HG03159 (cell line): ENCODE results near the gene L1CAM.

Experiments used
- ATAC-seq: cut with Tn5 transposase; IDR thresholded peaks from one replicate; pipeline ENCODE4 v1.9.1; 2021; ENCODE audit warnings: mild to moderate bottlenecking, moderate library complexity; ENCODE audit not compliant: unreplicated experiment

L1CAM gene

DNA sequence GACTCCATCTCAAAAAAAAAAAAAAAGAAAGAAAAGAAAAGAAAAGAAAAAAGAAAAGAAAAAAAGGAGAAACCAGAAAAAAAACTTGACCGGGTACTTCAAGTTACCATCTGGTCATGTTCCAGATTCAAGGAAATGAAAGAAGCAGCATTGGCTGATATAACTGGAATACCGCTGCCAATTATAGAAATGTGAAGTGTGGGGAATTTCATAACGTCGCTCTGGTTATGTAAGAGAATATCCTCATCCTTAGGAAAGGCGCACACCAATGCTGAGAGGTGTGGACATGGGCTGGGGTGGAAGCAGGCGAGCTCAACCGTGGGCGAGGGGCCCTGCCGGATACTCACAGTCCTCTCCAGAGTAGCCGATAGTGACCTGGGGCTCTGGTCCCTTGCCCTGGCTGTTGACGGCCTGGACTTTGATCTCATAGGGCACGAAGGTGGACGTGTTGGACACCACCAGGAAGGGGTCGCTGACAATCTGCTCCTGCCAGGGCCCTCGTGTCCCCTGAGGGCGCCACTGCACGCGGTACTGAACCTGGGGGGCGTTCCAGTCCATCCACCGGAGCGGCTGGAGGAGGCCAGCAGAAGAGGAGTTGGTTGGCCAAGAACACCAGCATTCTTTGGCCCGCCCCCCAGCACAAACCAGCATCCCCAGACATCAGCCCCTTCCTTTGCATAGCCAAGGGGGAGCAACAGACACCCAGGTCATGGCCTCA, 19.5 kb downstream of the L1CAM start:
- ATAC-seq: no peak

DNA sequence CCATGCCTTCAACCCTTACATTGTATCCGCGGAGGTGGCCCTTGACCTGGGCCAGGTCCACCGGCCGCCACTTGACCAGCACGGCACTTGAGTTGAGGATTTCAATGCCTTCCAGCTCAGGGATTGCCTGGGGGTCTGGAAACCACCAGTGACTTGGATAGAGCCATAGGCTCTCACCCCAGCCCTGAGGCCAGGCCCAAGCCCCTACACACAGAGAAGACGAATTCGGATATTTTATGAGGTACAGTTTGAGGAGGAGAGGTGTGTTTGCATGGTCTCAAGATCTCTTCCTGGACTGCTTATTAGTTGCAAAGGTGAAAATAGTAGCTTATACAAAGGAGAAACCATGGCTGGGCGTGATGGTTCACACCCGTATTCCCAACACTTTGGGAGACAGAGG, 20.3 kb downstream of the L1CAM start:
- no peak for ATAC-seq

DNA sequence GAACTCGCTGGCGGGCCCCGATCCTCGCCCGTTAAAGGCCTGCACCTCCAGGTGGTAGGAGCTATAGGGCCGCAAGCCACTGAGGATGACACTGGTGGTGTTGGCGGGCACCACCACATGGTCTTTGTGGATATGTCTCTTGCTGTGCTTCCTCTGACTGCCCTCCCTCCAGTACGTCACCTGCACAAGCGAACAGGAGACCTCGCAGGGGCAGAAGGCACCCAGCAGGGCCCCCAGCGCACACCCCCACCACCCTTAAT, 20.7 kb downstream of the L1CAM start:
- no peak for ATAC-seq

DNA sequence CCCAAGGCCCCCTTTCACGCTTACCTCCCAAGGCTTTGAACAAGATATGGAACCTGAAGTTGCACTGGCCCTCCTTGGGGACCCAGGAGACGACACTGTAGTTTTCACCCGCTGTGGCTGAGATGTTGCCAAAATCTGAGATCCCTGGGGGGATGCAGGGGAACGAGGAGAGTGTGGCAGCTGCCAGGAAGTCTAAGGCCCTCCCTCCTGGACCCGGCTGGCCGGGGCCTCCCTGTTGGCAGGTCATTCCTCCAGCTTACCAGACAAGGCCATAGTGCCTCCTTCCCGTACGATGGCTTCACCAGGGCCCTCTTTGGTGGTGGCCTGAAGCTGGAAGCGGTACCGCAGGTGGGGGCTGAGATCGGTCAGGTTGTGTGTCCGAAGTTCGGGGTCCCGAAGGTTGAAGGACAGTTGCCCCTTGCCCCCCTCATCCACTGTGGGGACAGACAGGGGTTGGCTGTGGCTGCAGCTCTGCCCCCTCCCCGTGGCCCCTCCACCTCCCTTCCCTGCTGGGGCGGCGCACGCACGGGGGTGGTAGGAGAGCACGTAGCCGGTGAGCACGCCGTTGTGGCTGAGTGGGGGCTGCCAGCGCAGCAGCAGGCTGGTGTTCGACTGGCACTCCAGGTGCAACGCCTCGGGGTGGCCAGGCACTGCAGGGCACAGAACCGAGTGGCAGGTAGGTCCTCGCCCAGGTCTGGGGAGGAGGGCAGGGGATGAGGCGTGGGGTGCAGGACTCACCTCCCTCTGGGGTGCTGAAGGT, 21.2 kb downstream of the L1CAM start:
- ATAC-seq: no peak

DNA sequence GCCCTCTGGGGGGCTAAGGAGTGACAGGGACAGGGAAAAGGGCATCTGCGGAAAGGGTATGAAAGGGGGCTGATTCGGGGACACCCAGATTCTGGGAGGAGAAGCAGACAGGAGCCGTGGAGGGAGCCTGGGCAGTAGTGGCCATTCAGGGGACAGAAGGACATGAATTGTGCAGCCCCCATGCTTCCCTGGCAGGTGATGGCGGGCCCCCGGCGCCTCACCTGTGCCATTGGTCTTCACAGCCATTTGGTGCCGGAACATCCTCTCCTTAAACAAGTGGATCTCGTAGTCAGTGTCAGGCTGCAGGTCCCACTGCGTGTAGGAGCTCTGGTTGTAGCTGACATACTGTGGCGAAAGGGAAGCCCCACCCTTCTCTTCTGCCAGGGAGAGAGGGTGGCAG, 21.9 kb downstream of the L1CAM start:
- no peak for ATAC-seq

DNA sequence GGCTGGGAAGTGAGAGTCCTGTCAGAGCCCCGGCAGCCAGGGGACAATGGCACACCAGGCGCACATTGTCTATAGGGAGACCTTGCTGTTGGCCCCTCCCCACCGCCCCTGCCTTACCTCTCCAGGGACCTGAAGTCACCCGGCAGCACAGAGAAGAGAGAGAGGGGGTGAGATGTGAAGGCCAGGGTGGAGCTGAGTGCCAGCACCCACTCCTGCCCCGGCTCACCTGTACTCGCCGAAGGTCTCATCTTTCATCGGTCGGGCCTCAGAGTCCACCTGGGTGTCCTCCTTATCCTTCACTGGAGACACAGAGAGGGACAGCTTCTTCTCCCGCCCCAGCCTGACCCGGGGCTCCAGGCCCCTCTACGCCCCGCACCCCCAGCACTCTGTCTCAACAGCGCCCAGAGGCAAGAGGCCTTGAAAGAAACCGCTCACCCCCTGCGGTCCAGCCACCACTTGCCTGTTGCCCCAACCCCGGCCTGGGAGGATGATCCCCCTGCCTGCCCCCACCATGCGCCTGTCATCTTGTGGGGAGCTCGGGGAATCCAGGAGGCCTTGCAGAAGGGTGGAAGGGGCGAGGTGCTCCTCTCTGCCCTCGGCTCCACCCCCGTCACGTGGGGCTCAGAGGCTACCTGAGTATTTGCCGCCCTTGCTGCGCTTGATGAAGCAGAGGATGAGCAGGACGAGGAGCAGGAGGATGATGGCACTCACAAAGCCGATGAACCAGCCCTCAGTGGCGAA, 22.6 kb downstream of the L1CAM start:
- no peak for ATAC-seq

DNA sequence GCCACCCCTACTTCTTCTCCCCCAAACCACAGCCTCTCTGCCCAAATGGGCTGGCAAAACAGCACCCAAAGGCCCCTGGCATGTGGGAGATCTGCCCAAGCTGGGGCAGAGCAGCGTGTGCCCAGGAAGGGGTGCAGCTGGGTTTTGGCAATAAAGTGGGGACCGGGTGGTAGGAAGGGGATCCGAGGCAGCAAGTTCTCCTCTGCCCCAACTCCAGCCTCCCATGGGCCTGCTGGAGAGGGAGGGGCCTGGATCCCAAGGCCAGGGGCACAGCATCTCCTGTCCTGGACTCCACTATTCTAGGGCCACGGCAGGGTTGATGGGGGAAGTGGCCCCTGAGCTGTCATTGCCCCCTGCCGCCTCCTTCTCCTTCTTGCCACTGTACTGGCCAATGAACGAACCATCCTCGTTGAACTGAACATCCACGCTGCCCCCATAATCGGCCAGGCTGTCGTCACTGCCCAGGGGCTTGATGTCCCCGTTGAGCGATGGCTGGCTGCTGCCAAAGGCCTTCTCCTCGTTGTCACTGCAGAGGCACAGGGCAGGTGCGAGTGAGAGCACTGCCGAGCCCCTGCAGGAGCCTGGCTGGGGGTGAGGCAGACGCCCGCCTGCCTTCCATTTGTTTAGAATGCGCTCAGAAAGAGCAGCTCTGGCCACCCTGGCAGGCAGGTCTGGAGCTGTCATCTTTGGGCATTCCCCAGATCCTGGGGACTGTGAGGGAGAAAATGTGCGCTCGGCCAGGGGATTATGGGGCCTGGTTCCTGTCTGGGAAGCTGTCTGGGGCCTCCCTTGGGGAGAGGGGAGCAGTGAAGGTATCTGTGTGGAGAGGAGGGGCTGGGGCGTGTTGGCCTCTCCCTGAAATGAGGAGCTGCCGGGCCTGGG, 23.4 kb downstream of the L1CAM start:
- no peak for ATAC-seq

DNA sequence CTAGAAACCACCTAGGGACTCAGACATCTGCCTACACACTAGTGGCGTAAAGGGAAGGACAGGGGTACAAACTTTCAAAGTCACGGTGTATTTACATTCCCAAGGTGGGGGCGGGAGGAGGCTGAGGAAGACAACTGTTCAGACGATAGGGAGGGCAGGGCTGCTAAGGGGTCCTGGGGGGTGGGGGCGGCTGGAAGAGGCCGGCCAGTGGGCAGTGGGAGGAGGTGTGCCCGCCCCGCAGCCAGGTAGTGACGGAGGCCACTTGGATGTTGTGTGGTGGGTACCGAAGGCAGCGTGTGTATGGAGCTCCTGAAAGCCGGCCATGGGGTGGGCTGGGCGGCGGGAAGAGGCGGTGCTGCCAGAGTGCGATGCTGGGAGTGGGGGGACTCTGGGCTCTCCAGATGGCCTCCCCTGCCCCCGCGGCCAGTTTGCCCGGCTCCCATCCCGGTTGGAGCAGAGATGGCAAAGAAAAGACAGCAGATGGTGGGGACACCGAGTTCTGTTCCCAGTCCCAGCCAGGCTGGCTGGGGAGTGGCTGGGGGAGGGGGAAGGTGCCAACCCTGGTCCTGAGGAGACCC, 24.2 kb downstream of the L1CAM start:
- ATAC-seq: no peak

DNA sequence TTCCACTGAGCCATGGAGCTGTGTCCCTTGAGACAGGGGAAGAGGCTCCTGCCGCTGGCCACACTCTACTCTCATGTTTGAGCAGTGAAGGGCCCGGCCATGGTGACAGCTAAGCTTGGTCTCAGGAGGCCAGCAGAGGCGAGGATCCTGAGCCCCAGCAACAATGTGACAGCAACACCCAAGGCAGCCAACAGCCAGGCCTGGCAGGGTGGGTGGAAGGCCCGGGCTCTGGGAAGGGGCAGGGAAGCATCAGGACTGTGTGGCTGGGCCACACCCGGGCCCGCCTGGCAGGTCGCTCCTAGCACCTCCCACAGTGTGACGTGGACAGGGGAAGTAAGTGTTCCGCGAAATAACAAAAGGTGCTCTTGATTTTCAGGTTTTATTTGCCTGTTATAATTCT, 24.8 kb downstream of the L1CAM start:
- ATAC-seq: no peak

DNA sequence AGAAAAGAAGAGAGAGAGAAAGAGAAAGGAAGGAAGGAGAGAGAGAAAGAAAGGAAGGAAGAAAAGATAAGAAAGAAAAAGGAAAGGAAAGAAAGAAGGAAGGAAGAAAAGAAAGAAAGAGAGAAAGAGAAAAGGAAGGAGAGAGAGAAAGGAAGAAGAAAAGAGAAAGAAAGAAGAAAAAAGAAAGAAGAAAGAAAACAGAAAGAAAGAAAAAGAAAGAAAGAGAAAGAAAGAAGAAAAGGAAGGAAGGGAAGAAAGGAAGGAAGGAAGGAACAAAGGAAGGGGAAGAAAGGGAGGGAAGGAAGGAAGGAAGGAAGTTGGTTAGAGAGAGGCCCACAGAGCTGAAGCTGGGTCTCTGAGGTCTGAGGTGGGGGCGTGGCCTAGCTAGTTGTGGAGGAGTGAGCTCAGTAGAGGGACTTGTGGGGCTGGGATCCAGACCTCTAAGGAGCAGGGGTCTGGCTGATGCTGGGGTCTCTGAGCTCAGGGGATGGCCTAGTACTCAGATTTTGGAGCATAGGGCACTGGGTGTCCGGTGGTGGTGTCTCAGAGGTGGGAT, 28.5 kb downstream of the L1CAM start:
- ATAC-seq: no peak

DNA sequence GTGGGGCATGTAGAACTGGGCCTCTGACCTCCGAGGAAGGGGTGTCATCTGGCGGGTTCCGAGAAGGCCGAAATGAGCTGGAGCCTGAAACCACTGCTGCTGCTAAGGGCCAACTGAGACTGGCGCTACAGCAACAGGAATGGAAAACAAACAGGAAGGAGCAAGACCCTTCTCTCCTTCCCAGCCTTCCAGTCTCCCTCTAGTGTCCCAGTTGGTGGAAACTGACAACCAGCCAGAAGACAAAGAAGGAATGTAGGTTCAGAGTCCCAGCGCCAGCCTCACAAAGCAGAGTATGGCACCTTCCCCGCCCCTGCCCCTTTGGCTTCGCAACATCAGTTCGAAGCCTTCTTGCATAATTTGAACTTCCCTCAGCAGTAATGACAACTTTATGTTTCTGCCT, 31.3 kb downstream of the L1CAM start:
- no peak for ATAC-seq

DNA sequence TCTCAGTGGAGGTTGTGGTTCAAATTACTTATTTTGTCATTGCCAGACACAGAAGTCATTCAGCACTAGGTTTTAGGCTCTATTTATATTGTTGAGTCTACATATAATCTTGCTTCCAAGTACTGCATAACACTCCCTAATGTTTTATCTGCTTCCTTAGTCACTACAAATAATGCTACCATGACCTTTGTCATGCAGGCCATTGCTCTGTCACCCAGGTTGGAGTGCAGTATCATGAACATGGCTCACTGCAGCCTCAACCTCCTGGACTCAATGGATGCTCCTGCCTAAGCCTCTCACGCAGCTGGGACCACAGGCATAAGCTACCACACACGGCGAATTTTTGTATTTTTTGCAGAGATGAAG, 32.1 kb downstream of the L1CAM start:
- no peak for ATAC-seq

DNA sequence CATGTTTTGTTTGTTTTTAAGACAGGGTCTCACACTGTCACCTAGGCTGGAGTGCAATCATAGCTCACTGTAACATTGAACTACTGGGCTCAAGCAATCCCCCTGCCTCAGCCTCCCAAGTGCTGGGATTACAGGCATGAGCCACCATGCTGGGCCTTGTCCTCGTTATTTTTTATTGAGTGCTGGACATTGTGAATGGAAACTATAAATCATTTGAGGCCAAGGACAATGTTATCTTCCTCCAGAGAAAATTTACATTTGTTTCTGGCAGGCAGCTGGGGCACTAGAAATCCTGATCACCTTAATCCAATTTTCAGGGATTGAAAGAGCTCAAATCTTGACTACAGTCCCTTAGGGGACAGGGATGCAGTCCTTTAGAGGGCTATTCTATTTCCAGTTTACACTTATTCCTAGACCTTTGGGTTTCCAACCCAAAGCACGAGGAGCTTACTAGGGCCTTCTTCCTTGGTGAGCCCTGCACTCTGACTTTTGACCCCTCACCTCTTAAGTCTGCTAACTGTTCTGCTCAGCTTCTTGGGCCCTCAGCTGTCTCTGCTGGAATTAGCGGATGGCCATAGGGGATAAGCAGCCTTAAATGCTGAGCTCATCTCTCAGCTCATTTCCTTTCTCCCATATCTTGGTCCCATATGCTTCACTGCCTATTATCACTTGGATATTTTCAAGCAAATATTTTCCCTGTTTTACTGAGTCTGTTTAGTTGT, 32.6 kb downstream of the L1CAM start:
- no peak for ATAC-seq

DNA sequence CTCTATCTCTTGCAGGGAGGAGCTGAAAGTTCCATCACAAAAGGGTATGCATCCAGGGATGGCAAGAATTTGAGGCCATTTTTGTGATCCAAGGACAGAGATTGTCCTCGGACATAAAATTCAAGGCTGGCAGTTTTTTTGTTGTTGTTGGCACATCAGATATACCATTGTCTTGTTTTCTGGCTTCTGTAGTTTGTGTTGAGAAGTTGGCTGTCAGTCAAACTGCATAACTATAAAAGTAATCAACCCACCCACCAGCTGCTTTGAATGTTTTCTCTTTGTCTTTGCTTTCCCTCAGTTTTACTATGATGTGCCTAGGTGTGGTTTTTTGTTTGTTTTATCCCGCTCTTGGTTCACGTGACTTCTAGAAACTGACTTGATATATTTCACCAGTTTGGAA, 34.0 kb downstream of the L1CAM start:
- no peak for ATAC-seq

DNA sequence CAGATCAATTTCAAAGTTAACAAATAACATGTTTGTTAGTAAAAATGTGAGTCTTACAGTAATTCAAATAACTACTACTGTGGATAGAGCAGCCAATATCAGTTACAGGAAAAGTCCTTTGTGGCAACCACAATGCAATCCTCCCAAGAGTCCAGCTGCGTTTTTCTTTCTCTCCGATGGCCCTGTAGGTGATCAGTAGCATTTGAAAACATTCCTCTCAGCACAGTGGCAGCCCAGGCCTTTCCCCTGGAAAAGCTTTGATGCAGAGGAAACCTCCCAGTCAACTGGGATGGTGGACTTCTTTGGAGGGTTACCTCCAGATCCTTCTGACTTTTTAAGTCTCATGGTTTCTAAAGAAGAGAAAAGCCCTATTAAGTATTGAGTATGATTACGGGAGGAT, 37.6 kb downstream of the L1CAM start:
- no peak for ATAC-seq

DNA sequence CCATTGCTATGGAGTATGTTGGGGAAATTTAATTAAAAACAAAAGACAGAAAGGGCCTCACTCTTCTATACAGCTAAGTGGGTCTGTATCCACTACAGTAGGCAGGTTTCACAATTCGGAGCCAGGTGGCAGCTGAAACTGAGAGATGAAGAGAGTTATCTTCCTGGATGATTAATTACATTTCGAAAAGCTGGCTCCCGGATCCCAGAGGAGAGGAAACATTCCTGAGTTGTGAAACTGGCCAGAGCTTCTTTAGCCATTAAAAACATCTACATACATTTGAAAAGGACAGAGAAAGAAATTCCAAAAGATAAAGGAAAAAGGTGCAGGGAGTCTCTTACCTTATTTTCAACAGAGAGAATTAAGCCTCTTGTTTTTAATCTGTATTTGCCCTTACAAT, 40.1 kb downstream of the L1CAM start:
- ATAC-seq: no peak

DNA sequence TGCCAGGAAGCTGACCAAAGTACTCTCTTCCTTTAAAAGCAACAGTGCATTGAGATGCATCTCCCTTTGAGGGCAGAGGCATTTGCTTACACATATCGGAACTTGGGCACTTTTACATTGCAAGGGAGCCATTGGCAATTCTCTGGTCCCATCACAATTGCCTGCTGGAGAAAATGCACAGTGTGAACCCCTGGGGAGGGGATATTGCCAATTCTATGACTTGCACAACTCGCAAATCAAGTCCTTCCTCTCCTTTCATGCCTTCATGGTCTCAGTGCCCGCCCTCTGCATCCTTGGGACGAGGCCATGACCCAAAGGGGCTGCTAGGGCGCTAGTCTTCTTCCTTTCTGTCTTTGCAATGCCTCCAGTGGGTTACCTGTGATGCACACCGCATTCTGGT, 40.8 kb downstream of the L1CAM start:
- no peak for ATAC-seq

DNA sequence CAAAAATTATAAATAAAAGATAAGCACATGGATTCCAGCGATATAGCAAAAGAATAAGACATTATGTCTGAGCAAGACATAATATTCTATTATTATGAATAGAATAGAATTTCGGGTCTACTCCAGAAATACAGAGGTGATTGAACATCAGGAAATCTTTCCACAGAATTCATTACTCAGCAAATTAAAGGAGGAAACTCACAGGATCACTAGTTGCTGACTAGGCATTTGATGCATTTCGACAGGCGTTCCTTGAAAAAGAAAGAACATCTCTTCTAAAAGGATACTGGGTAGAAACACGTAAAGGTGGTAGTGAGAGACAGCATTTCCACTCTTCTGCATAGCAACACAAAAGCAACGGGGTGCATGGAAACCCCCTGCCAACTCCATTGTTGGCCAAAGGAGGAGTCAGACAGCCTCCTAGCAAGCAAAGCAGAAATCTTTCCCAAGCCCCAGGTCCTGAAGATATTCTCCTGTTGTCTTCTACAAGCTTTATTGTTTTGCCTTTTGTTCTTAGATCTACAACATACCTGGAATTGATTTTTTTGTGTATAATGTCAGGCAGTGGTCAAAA, 41.4 kb downstream of the L1CAM start:
- ATAC-seq: no peak

DNA sequence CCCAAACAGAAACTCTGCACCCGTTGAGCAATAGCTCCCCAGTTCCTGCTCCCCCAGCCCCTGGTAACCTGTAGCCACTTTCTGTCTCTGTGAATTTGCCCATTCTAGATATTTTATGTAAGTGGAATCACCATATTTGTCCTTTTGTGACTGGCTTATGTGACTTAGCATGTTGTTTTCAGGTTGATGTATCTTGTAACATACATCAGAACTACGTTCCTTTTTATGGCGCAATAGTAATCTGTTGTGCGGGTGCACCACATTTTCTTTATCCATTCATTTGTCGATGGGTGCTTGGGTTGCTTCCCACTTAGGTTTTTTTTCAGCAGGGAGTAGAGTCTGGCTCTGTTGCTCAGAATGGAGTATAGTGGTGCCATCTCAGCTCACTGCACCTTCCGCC, 49.1 kb downstream of the L1CAM start:
- no peak for ATAC-seq

DNA sequence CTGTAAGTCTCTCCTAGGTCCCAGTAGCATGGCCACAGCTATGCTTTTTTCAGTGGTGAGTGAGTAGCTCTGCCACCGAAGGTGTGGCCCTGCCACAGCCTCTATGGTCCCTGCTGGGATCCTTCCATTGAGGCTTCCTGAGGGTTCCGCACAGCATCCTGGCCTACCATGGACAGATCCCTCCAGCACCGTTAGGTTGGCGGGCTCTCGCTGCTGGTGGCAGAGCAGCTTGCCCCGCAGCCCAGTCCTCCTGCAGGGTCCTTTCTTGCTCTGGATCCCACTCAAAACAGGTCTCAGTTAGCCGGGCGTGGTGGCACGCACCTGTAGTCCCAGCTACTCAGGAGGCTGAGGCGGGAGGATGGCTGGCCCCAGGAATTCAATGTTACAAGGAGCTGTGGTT, 53.2 kb downstream of the L1CAM start:
- ATAC-seq: no peak
